GM19395 (cell line): Measurements from ENCODE around the gene ENPP3.

Experiments
- ATAC-seq: cut with Tn5 transposase; IDR thresholded peaks from one replicate; pipeline ENCODE4 v1.9.1; 2021; ENCODE audit warnings: mild to moderate bottlenecking, moderate library complexity; ENCODE audit not compliant: unreplicated experiment

ENPP3 gene

DNA sequence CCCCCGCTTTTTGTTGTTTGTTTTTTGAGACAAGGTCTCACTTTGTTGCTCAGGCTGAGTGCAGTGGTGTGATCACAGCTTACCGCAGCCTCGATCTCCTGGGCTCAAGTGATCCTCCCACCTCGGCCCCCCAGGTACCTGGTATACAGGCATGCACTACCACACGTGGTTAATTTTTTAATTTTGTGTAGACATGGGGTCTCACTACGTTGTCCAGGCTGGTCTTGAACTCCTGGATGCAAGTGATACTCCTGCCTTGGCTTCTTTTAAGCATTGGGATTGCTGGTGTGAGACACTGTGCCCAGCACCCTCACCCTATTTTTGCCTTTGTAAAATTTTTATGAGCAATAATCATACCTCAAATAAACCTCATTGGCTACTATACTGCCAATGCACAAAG lies 5.5 kb downstream of the ENPP3 start:
- no peak for ATAC-seq

GRCh38 chr6:131642987-131643611 lies 6.0 kb downstream of the ENPP3 start:
- ATAC-seq = no peak

DNA sequence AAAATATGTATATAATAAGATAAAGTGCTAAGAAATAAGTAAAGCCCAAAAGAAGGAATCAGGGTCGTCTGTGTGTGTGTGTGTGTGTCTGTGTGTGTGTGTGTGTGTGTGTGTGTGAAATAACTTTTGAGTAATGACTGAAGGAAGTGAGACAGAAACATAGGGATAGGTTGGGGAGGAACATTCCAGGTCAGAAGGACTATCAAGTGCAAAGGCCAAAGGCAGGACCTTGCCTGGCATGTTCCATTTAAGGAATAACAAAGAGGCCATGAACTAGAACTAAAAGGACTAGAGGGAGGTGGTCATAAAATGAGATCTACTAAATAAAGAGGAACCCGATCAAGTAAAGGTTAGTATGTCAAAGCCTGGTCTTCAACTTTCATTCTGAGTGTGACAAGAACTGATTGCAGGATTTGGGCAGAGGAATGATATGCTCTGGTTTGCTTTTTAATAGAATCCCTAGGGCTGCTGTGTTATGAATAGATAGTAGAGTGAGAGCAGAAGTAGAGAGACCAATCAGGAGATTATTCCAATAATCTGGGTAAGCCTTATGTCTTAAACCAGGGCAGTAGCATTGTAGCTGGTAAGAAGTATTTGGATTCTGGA lies 6.9 kb downstream of the ENPP3 start:
- ATAC-seq = no peak

- no peak for ATAC-seq
Observed at GRCh38 chr6:131644921-131645320, 7.8 kb downstream of the ENPP3 start.

DNA sequence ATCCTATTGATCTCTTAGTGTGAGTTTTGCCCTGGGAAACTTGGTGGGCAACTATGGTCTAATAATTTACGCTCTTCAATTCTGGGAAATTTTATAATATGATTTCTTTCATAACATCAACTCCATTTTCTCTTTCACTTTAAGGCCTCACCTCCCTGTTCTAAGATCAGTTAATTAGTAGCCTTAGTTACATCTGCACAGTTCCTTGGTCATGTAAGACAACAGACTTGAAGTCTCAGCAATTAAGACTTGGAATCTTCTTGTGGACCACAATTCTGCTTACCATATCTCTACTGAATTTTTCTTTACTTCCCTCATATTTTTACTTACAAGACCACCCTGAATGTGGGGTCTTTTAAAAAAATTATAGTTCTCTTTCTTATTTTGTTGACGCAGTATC lies 8.7 kb downstream of the ENPP3 start:
- no peak for ATAC-seq

- ATAC-seq = no peak
Observed at GRCh38 chr6:131646249-131646670, 9.2 kb downstream of the ENPP3 start.

GRCh38 chr6:131651782-131652181 lies 14.7 kb downstream of the ENPP3 start:
- no peak for ATAC-seq

DNA sequence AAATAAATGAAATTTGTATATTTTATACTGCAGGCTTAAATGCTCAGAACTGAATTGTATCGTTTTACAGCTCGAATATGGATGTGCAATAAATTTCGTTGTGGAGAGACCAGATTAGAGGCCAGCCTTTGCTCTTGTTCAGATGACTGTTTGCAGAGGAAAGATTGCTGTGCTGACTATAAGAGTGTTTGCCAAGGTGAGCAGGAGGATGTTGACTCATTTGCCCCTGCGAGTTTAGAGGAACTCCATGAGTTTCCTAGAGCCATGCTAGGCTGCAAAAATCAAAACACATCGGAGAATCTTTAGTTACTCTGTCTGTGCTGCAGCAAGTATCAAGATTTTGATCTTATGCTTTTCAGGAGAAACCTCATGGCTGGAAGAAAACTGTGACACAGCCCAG lies 15.4 kb downstream of the ENPP3 start:
- no peak for ATAC-seq

DNA sequence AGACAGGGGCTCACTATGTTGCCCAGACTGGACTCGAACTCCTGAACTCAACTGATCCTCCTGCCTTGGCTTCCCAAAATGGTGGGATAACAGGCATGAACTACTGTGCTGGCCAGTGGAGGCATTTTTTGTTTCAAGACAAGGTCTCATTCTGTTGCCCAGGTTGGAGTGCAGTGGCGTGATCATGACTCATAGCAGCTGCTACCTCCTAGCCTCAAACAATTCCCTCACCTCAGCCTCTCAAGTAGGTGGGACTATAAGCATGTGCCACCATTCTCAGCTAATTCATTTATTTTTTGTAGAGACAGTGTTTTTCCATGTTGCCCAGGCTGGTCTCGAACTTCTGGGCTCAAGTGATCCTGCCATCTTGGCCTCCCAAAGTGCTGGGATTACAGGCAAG lies 17.2 kb downstream of the ENPP3 start:
- ATAC-seq = no peak

- no peak for ATAC-seq
Observed at GRCh38 chr6:131655387-131655786, 18.3 kb downstream of the ENPP3 start.

- no peak for ATAC-seq
Observed at GRCh38 chr6:131655951-131656350, 18.8 kb downstream of the ENPP3 start.

- no peak for ATAC-seq
Observed at GRCh38 chr6:131656667-131657066, 19.6 kb downstream of the ENPP3 start.

GRCh38 chr6:131657222-131657621 lies 20.1 kb downstream of the ENPP3 start:
- ATAC-seq = no peak

DNA sequence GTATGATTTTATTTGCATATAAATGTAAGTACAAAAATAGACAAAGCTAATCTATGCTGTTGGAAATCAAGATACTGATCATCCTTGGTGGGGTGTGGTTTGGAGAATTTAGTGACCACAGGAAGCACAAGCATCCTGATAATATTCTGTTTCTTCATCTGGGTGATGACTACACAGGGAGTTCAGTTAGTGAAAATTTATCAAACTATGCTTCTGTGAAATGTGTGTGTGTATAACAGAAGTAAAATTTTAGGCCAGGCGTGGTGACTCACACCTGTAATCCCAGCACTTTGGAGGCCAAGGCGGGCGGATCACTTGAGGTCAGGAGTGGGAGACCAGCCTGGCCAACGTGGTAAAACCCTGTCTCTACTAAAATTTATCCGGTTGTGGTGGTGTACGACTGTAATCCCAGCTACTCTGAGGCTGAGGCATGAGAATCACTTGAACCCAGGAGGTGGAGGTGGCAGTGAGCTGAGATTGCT lies 20.6 kb downstream of the ENPP3 start:
- ATAC-seq = no peak

GRCh38 chr6:131658287-131658686 lies 21.2 kb downstream of the ENPP3 start:
- ATAC-seq = no peak

DNA sequence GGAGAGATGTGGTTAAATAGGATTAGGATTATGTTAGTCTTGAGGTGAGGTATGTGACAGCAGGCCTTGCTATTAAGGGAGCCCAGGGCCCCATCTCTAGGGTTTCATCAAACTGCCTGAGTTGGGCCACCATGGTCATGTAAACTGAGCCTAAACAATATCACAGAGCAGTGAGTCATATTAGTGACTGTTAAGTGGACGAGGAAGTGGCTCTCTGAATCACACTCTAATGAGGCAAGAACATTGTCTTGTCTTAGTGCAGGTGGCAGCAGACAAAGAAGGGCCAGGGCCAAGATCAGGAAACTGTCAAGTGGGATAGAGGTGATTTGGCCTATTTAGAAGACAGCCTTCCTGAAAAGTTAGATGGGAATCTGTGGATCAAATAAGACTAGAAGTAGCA lies 23.1 kb downstream of the ENPP3 start:
- ATAC-seq = no peak

GRCh38 chr6:131663578-131664165 lies 26.6 kb downstream of the ENPP3 start:
- no peak for ATAC-seq

- no peak for ATAC-seq
Observed at GRCh38 chr6:131669891-131670290, 32.8 kb downstream of the ENPP3 start.

DNA sequence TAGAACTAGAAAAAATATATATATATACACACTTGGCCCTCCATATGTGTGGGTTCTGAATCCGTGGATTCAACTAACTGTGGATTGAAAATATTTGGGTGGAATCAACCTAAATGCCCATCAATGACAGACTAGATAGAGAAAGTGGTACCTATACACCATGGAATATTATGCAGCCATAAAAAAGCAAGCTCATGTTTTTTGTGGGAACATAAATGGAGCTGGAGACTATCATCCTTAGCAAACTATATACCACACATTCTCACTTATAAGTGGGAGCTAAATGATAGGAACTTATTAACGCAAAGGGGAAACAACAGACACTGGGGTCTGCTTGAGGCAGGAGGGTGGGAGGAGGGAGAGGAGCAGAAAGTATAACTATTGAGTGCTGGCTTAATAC lies 36.1 kb downstream of the ENPP3 start:
- no peak for ATAC-seq

DNA sequence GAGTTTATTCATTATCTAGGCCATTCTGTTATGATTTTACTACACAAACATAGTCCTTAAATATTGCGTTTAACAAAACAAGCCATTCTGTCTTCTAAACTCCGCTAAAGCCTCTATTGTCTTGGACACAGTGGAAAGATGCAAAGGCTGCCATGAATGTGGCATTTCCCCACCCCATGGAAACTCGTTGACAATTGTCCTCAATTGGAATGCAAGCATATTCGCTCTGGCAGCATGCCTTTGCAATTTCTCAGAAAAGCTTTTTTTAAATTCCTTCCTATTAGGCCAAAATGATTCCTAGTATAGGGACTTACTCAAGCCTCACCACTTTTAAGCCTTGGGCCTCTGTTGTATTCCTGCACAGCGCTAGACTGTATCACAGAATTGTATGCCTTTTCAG lies 41.3 kb downstream of the ENPP3 start:
- no peak for ATAC-seq

- no peak for ATAC-seq
Observed at GRCh38 chr6:131680868-131681267, 43.8 kb downstream of the ENPP3 start.

DNA sequence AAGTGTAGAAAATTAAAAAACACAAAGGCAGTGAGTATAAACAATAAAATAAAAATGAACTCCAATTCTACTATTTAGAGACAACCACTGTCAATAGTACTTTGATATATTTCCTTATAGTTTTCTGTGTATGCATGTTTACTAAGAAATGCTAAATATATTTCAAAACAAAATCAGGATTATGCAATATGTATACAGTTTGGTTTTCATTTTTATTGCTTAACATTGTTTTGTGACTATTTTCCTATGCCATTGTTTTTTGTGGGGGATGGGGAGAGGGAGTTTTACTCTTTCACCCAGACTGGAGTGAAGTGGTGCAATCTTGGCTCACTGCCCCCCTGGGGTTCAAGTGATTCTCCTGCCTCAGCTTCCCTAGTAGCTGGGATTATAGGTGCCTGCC lies 44.5 kb downstream of the ENPP3 start:
- ATAC-seq = no peak
